HepG2 (cell line): ENCODE measurements around the gene FSCN2. TPM values are rescaled to one million over a fixed set of nuclear protein-coding genes. Genes with fewer than 3 reads are reported as not detected.
A peak's percentile ranks its signal among the peaks of the same experiment; 100 is the strongest.

Experiments
- ARHGAP35 ChIP-seq: sonication (generic); formaldehyde crosslinking; IDR thresholded peaks from 2 replicates; pipeline ENCODE4 v1.9.0; 2022; ENCODE audit warnings: mild to moderate bottlenecking, inconsistent platforms, moderate library complexity, missing genetic modification reagents, borderline replicate concordance
- ARID4A ChIP-seq: sonication (generic); formaldehyde crosslinking; IDR thresholded peaks from 2 replicates; pipeline ENCODE4 v1.5.0; 2020; ENCODE audit warnings: mild to moderate bottlenecking, missing genetic modification reagents, borderline replicate concordance
- CREM ChIP-seq, 2 experiments: sonication (generic) in 1 of 2; formaldehyde crosslinking in 1 of 2; IDR thresholded peaks; 2 replicates each; pipeline versions ENCODE4 v1.4.0 to v1.6.1; 2016 to 2020; ENCODE audit warnings: antibody characterized with exemption in 1 of 2, mild to moderate bottlenecking in 1 of 2, missing genetic modification reagents in 1 of 2
- FLYWCH1 ChIP-seq: sonication (generic); formaldehyde crosslinking; IDR thresholded peaks from 2 replicates; pipeline ENCODE4 v1.8.1; 2023; ENCODE audit warnings: mild to moderate bottlenecking, missing genetic modification reagents
- FOXO1 ChIP-seq: sonication (generic); formaldehyde crosslinking; IDR thresholded peaks from 2 replicates; pipeline ENCODE4 v1.4.0; 2020; ENCODE audit warnings: missing genetic modification reagents
- HDAC1 ChIP-seq: sonication (generic); formaldehyde crosslinking; IDR thresholded peaks from 2 replicates; pipeline ENCODE4 v1.5.1; 2020; ENCODE audit warnings: mild to moderate bottlenecking, missing genetic modification reagents
- IRF2 ChIP-seq: IDR thresholded peaks from 2 replicates; pipeline ENCODE4 v1.6.1; 2018; ENCODE audit warnings: missing genetic modification reagents, missing compliant biosample characterization
- KDM4B ChIP-seq: sonication (generic); formaldehyde crosslinking; IDR thresholded peaks from 2 replicates; pipeline ENCODE4 v1.4.0; 2020; ENCODE audit warnings: missing genetic modification reagents
- PAXIP1 ChIP-seq: sonication (generic); formaldehyde crosslinking; conservative IDR thresholded peaks from 2 replicates; pipeline ENCODE4 v1.4.0; 2020; ENCODE audit warnings: mild to moderate bottlenecking, missing genetic modification reagents, moderate library complexity
- PRDM10 ChIP-seq: sonication (generic); formaldehyde crosslinking; IDR thresholded peaks from 2 replicates; pipeline ENCODE4 v1.4.0; 2020; ENCODE audit warnings: low read depth, missing genetic modification reagents
- SRSF1 ChIP-seq: fragments of 200-400 bp; formaldehyde crosslinking; optimal IDR thresholded peaks from 2 replicates; pipeline ENCODE3; 2017; ENCODE audit warnings: mild to moderate bottlenecking, low read depth, low read length, moderate library complexity
- TGIF2 ChIP-seq: IDR thresholded peaks from 2 replicates; pipeline ENCODE4 v1.6.1; 2016; ENCODE audit warnings: control low read depth, missing compliant biosample characterization
- ZKSCAN8 ChIP-seq: IDR thresholded peaks from 2 replicates; pipeline ENCODE4 v1.6.1; 2016; ENCODE audit warnings: borderline replicate concordance, missing genetic modification reagents, missing compliant biosample characterization
- ZNF224 ChIP-seq: sonication (generic); formaldehyde crosslinking; IDR thresholded peaks from 2 replicates; pipeline ENCODE4 v1.5.0; 2020; ENCODE audit warnings: mild to moderate bottlenecking, missing genetic modification reagents
- ZNF326 ChIP-seq: sonication (generic); formaldehyde crosslinking; IDR thresholded peaks from 2 replicates; pipeline ENCODE4 v1.4.0; 2020; ENCODE audit warnings: missing genetic modification reagents, borderline replicate concordance
- ZNF570 ChIP-seq: sonication (generic); formaldehyde crosslinking; IDR thresholded peaks from 2 replicates; pipeline ENCODE4 v1.4.0; 2020; ENCODE audit warnings: mild to moderate bottlenecking, missing genetic modification reagents, borderline replicate concordance
- polyA plus RNA-seq, 8 experiments: library from polyadenylated mRNA; depleted of rRNA in 3 of 8; stranded (reverse) in 7 of 8; unstranded in 1 of 8; fragments of >200 nt; fragmentation: Illumina TruSeq in 4 of 8; extraction: Trizol in 4 of 8; gene quantifications; 2 replicates each; pipeline versions ENCODE4 v1.2.1 to v1.2.3, GENCODE V29; 2011 to 2016; ENCODE audit warnings: low read depth in 4 of 8, missing spikeins in 1 of 8, mixed read lengths in 1 of 8; ENCODE audit not compliant: insufficient read depth in 1 of 8
- total RNA-seq, 5 experiments: library from RNA; depleted of rRNA; stranded (reverse); fragments of >200 nt; fragmentation: Illumina TruSeq; extraction: Trizol; gene quantifications; 2 replicates each; pipeline ENCODE4 v1.2.3, GENCODE V29; 2016; ENCODE audit warnings: low read depth in 1 of 5

FSCN2 gene
- total and polyA plus RNA-seq, 2 of the 13 experiments (the other 11 are each of a cell fraction or from before 2014, with no cell fraction given) = 0.09 TPM; not detected in 1

GRCh38 chr17:81576621-81577277, 48.6 kb downstream of the FSCN2 start (continued):
- peak; percentile 10; the same call in 1 of the 2 replicates for TF ChIP-seq FOXO1 (CRISPR knock-in tag)
- TF ChIP-seq ARID4A (CRISPR knock-in tag) = no peak
- no peak for TF ChIP-seq ARHGAP35 (CRISPR knock-in tag)
- no peak for TF ChIP-seq KDM4B (CRISPR knock-in tag)
- TF ChIP-seq FLYWCH1 (CRISPR knock-in tag) = no peak
- peak; percentile 56; the same call in 1 of the 2 replicates for TF ChIP-seq PAXIP1 (CRISPR knock-in tag)
- TF ChIP-seq SRSF1 = no peak
- TF ChIP-seq PRDM10 (CRISPR knock-in tag) = peak; percentile 56; the same call in 1 of the 2 replicates
- peak; percentile 18; the same call in 1 of the 2 replicates for TF ChIP-seq ZNF224 (CRISPR knock-in tag)
- TF ChIP-seq TGIF2 = peak; percentile 62; the same call in 1 of the 2 replicates
- peak; percentile 40; the same call in 1 of the 2 replicates for TF ChIP-seq HDAC1 (CRISPR knock-in tag)
- TF ChIP-seq ZNF570 (CRISPR knock-in tag) = no peak
- 0 out of 2 replicates have a peak, but pooled peaks have one; percentile 23 for TF ChIP-seq IRF2 (CRISPR knock-in tag)
- TF ChIP-seq ZNF326 = no peak
- 0 out of 2 replicates have a peak, but pooled peaks have one; percentile 32 for TF ChIP-seq CREM (IDR thresholded peaks at IDR 0.05)
- no peak for TF ChIP-seq CREM (CRISPR knock-in tag; IDR thresholded peaks at IDR 0.05)
- TF ChIP-seq ZKSCAN8 (CRISPR knock-in tag) = peak; percentile 27; the same call in 1 of the 2 replicates
